HEK293 (cell line): ENCODE results near the gene DNAAF5.

Source experiments
- GLIS2 ChIP-seq: fragments of 450-650 bp; formaldehyde crosslinking; IDR thresholded peaks from 2 replicates; pipeline ENCODE4 v1.5.1; 2016; ENCODE audit warnings: missing biosample characterization, missing genetic modification characterization
- MZF1 ChIP-seq: fragments of 450-650 bp; formaldehyde crosslinking; IDR thresholded peaks from 2 replicates; pipeline ENCODE4 v1.5.1; 2017; ENCODE audit warnings: missing biosample characterization, missing genetic modification characterization, borderline replicate concordance
- OSR2 ChIP-seq: fragments of 450-650 bp; formaldehyde crosslinking; IDR thresholded peaks from 2 replicates; pipeline ENCODE4 v1.5.1; 2016; ENCODE audit warnings: missing biosample characterization, missing genetic modification characterization
- ZBTB26 ChIP-seq: fragments of 450-650 bp; formaldehyde crosslinking; optimal IDR thresholded peaks from 2 replicates; pipeline ENCODE3; 2016; ENCODE audit warnings: missing biosample characterization, mild to moderate bottlenecking, missing genetic modification characterization
- ZFHX2 ChIP-seq: fragments of 450-650 bp; formaldehyde crosslinking; conservative IDR thresholded peaks from 2 replicates; pipeline ENCODE4 v1.5.1; 2016; ENCODE audit warnings: missing biosample characterization, missing genetic modification characterization
- ZFP3 ChIP-seq: fragments of 450-650 bp; formaldehyde crosslinking; IDR thresholded peaks from 2 replicates; pipeline ENCODE4 v1.5.1; 2016; ENCODE audit warnings: low read depth, missing biosample characterization, missing genetic modification characterization
- ZNF26 ChIP-seq: fragments of 450-650 bp; formaldehyde crosslinking; IDR thresholded peaks from 2 replicates; pipeline ENCODE4 v1.5.1; 2016; ENCODE audit warnings: missing biosample characterization, missing genetic modification characterization
- ZNF350 ChIP-seq: fragments of 450-650 bp; formaldehyde crosslinking; IDR thresholded peaks from 2 replicates; pipeline ENCODE4 v1.5.0; 2017; ENCODE audit warnings: missing biosample characterization, mild to moderate bottlenecking, missing genetic modification characterization
- ZNF398 ChIP-seq: fragments of 450-650 bp; formaldehyde crosslinking; IDR thresholded peaks from 2 replicates; pipeline ENCODE4 v1.5.1; 2017; ENCODE audit warnings: missing biosample characterization, missing genetic modification characterization
- ZNF670 ChIP-seq: fragments of 450-650 bp; formaldehyde crosslinking; IDR thresholded peaks from 2 replicates; pipeline ENCODE4 v1.5.1; 2016; ENCODE audit warnings: missing biosample characterization, missing genetic modification characterization, low read depth
- TF ChIP-seq, protein P1 (sequence below): fragments of 450-650 bp; formaldehyde crosslinking; IDR thresholded peaks from 2 replicates; pipeline ENCODE4 v1.5.1; 2016; ENCODE audit warnings: missing biosample characterization, missing genetic modification characterization
- TF ChIP-seq, protein P2 (sequence below): fragments of 450-650 bp; formaldehyde crosslinking; IDR thresholded peaks from 2 replicates; pipeline ENCODE4 v1.5.0; 2017; ENCODE audit warnings: missing biosample characterization, missing genetic modification characterization, borderline replicate concordance

DNA sequence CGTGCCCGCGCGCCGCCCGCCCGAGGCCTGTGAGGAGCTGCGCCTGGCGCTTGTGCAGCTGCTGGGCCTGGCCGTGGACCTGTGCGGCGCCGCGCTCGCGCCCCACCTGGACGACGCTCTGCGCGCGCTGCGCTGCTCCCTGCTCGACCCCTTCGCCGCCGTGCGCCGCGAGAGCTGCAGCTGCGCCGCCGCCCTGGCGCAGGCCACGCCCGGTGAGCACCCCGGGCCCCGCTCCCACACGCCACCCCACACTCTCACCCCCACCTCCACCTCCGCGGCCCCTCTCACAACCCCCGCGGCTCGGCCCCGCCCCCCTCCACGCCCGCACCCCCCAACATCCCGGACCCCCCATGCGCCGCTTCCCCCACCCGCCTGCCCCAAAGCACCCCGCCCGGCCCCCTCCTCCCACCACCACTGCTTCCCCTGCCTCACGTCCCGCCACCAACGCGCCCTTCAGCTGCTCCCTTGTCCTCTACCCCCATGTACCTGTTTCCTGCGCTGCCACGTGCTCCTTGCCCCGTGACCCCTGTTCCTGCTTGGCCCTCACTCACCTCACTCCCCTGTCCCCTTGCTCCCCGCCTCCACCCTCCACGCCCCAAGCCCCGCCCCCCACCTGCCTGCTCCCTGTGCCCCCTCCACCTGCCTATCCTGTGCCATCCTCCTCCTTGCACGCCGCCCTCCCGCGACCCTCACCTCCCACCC, 756 bp downstream of the DNAAF5 start, which contains the start of gene PRKAR1B:
- TF ChIP-seq, protein P1, sequence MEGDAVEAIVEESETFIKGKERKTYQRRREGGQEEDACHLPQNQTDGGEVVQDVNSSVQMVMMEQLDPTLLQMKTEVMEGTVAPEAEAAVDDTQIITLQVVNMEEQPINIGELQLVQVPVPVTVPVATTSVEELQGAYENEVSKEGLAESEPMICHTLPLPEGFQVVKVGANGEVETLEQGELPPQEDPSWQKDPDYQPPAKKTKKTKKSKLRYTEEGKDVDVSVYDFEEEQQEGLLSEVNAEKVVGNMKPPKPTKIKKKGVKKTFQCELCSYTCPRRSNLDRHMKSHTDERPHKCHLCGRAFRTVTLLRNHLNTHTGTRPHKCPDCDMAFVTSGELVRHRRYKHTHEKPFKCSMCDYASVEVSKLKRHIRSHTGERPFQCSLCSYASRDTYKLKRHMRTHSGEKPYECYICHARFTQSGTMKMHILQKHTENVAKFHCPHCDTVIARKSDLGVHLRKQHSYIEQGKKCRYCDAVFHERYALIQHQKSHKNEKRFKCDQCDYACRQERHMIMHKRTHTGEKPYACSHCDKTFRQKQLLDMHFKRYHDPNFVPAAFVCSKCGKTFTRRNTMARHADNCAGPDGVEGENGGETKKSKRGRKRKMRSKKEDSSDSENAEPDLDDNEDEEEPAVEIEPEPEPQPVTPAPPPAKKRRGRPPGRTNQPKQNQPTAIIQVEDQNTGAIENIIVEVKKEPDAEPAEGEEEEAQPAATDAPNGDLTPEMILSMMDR (tag by site-specific recombination): no peak
- TF ChIP-seq ZNF26 (tag by site-specific recombination): no peak
- peak; percentile 82 for TF ChIP-seq ZNF398
- TF ChIP-seq ZNF670 (tag by site-specific recombination): no peak
- TF ChIP-seq, protein P2, sequence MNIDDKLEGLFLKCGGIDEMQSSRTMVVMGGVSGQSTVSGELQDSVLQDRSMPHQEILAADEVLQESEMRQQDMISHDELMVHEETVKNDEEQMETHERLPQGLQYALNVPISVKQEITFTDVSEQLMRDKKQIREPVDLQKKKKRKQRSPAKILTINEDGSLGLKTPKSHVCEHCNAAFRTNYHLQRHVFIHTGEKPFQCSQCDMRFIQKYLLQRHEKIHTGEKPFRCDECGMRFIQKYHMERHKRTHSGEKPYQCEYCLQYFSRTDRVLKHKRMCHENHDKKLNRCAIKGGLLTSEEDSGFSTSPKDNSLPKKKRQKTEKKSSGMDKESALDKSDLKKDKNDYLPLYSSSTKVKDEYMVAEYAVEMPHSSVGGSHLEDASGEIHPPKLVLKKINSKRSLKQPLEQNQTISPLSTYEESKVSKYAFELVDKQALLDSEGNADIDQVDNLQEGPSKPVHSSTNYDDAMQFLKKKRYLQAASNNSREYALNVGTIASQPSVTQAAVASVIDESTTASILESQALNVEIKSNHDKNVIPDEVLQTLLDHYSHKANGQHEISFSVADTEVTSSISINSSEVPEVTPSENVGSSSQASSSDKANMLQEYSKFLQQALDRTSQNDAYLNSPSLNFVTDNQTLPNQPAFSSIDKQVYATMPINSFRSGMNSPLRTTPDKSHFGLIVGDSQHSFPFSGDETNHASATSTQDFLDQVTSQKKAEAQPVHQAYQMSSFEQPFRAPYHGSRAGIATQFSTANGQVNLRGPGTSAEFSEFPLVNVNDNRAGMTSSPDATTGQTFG (tag by site-specific recombination): no peak
- peak; percentile 45; the same call in 1 of the 2 replicates for TF ChIP-seq ZFHX2 (tag by site-specific recombination)
- 0 out of 2 replicates have a peak, but pooled peaks have one; percentile 16 for TF ChIP-seq GLIS2 (tag by site-specific recombination)
- no peak for TF ChIP-seq MZF1 (tag by site-specific recombination)
- TF ChIP-seq ZBTB26 (tag by site-specific recombination): no peak
- no peak for TF ChIP-seq ZNF350 (tag by site-specific recombination)
- TF ChIP-seq ZFP3 (tag by site-specific recombination): no peak
- TF ChIP-seq OSR2 (tag by site-specific recombination): no peak
